ENCODE results near the gene TRIM67. TPM values are rescaled to one million over a fixed set of nuclear protein-coding genes. Genes with fewer than 3 reads are reported as not detected.
"Not testable (repeated sequence)": the region's sequence is repeated elsewhere in the genome, so short reads cannot be mapped to it uniquely, and the experiment has no call there.

The TRIM67 gene
- total and polyA plus RNA-seq, 9 of the 15 experiments (the other 6 are each of a cell fraction or from before 2014, with no cell fraction given), result 0.04 to 0.60 (median 0.31) TPM

GRCh38 chr1:231127106-231127505 is 34.8 kb upstream of the TRIM67 start:
- H3K9me1 ChIP-seq (ENCODE audit: control insufficient read depth, insufficient read depth, low read length); H3K27ac ChIP-seq (ENCODE audit: extremely low read depth, low read depth, low read length); DNase-seq (ENCODE audit: extremely low read depth in 1 of 4, low spot score in 3 of 4); FAIRE-seq; POLR2A ChIA-PET; ATAC-seq; BruUV-seq (replicated peaks); H3K4me1 ChIP-seq (replicated peaks in 1 of 2; ENCODE audit: control insufficient read depth in 2 of 2, insufficient read depth in 2 of 2, low read length in 2 of 2); H3K79me2 ChIP-seq (ENCODE audit: control insufficient read depth, insufficient read depth, low read length); H2AFZ ChIP-seq (ENCODE audit: low read depth, low read length); CTCF ChIA-PET (ENCODE audit: low intra/inter-chr PET ratio); H3K9ac ChIP-seq (ENCODE audit: insufficient read depth in 1 of 2, low read depth in 2 of 2, low read length in 2 of 2); intact Hi-C loops (cut with micrococcal nuclease); H3K4me2 ChIP-seq (ENCODE audit: insufficient read depth, low read length); H3K4me3 ChIP-seq; in situ Hi-C loops (cut with MboI); H4K20me1 ChIP-seq (replicated peaks; ENCODE audit: control insufficient read depth, insufficient read depth, low read length); H3K9me3 ChIP-seq (replicated peaks; ENCODE audit: control insufficient read depth, insufficient read depth, low read depth, low read length); H3K36me3 ChIP-seq (ENCODE audit: control insufficient read depth, insufficient read depth, low read length): not testable (repeated sequence)
- peak; percentile 98 for TF ChIP-seq ZNF146 (CRISPR knock-in tag; IDR thresholded peaks at IDR 0.05; ENCODE audit: unreplicated experiment)
- TF ChIP-seq BCOR (IDR thresholded peaks at IDR 0.05), result peak; percentile 53; the same call in 1 of the 2 replicates
- 0 out of 2 replicates have a peak, but pooled peaks have one; percentile 13 for TF ChIP-seq ZNF24 (IDR thresholded peaks at IDR 0.05)
- WGBS (ENCODE audit: insufficient coverage, low coverage, missing lambda C conversion rate), result 12% methylated on average over 5 of the region's 6 CpGs
- H3K27me3 ChIP-seq (ENCODE audit: control insufficient read depth in 2 of 2, insufficient read depth in 2 of 2, low read length in 2 of 2), result peaks cover 7 to 12% of the 10 kb centered on the region in 2 experiments

DNA sequence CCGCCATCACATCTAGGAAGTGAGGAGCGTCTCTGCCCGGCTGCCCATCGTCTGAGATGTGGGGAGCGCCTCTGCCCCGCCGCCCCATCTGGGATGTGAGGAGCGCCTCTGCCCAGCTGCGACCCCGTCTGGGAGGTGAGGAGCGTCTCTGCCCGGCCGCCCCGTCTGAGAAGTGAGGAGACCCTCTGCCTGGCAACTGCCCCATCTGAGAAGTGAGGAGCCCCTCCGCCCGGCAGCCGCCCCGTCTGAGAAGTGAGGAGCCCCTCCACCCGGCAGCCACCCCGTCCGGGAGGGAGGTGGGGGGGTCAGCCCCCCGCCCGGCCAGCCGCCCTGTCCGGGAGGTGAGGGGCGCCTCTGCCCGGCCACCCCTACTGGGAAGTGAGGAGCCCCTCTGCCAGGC is 33.4 kb upstream of the TRIM67 start:
- WGBS (ENCODE audit: insufficient coverage, low coverage, missing lambda C conversion rate), result no CpG with 5 or more reads among the region's 27 CpGs
- DNase-seq (ENCODE audit: extremely low read depth in 1 of 4, low spot score in 3 of 4); H3K4me1 ChIP-seq (replicated peaks in 1 of 2; ENCODE audit: control insufficient read depth in 2 of 2, insufficient read depth in 2 of 2, low read length in 2 of 2); in situ Hi-C loops (cut with MboI); H3K4me2 ChIP-seq (ENCODE audit: insufficient read depth, low read length); H3K9me3 ChIP-seq (replicated peaks; ENCODE audit: control insufficient read depth, insufficient read depth, low read depth, low read length); intact Hi-C loops (cut with micrococcal nuclease); H3K27ac ChIP-seq (ENCODE audit: extremely low read depth, low read depth, low read length); CTCF ChIA-PET (ENCODE audit: low intra/inter-chr PET ratio); ATAC-seq; H3K9me1 ChIP-seq (ENCODE audit: control insufficient read depth, insufficient read depth, low read length); H3K36me3 ChIP-seq (ENCODE audit: control insufficient read depth, insufficient read depth, low read length); FAIRE-seq; H2AFZ ChIP-seq (ENCODE audit: low read depth, low read length); H3K9ac ChIP-seq (ENCODE audit: insufficient read depth in 1 of 2, low read depth in 2 of 2, low read length in 2 of 2); H3K79me2 ChIP-seq (ENCODE audit: control insufficient read depth, insufficient read depth, low read length); BruUV-seq (replicated peaks); H3K4me3 ChIP-seq; POLR2A ChIA-PET; H4K20me1 ChIP-seq (replicated peaks; ENCODE audit: control insufficient read depth, insufficient read depth, low read length): not testable (repeated sequence)
- peaks cover 7 to 12% of the 10 kb centered on the region in 2 experiments for H3K27me3 ChIP-seq (ENCODE audit: control insufficient read depth in 2 of 2, insufficient read depth in 2 of 2, low read length in 2 of 2)

Measured in K562 (cell line).